T-helper 1 cell treated with Interleukin-12 subunit alpha and Interleukin-12 subunit beta and Interleukin-4 antibody, amounts not matched to agents 30 ng/mL and 1 ng/mL, for 36 hours (primary cell): ENCODE measurements around the gene ARSG. TPM values are rescaled to one million over a fixed set of nuclear protein-coding genes. Genes with fewer than 3 reads are reported as not detected.

ENCODE experiments used
- intact Hi-C: fragments of 100-400 bp; cut with micrococcal nuclease; formaldehyde crosslinking; loops from one replicate; pipeline ENCODE4 v1.15.1; 2024
- total RNA-seq: library from RNA; stranded (reverse); gene quantifications from 2 replicates; pipeline ENCODE4 v1.2.3, GENCODE V29; 2022

The ARSG gene
- total RNA-seq, 1 donor from 2014 or later: 7.4 TPM

- intact Hi-C loops: loop anchor here (1.0 to 5.0 kb wide), 3 partner anchors 105 to 1099 kb away; no protein-coding TSS in a partner anchor
These were observed 169.8 kb downstream of the ARSG start for GRCh38 chr17:68461122-68461539.

- intact Hi-C loops: loop anchor here (1.0 to 5.0 kb wide), 3 partner anchors 105 to 1099 kb away; no protein-coding TSS in a partner anchor
These were observed 170.3 kb downstream of the ARSG start for GRCh38 chr17:68461589-68461988.

GRCh38 chr17:68462381-68463210 is 171.3 kb downstream of the ARSG start:
- intact Hi-C loops: loop anchor here (1.0 to 5.0 kb wide), 14 partner anchors 26 to 1100 kb away; partner anchors contain the start of genes KPNA2 and PRKAR1A

- intact Hi-C loops: loop anchor here (1.0 to 5.0 kb wide), 14 partner anchors 27 to 1101 kb away; partner anchors contain the start of genes KPNA2 and PRKAR1A
These were observed 172.1 kb downstream of the ARSG start for GRCh38 chr17:68463211-68464019.

GRCh38 chr17:68468334-68468733 is 177.0 kb downstream of the ARSG start:
- intact Hi-C loops: no loop called here

GRCh38 chr17:68468788-68469187 is 177.5 kb downstream of the ARSG start:
- intact Hi-C loops: no loop called here

Other genes starting within 250 kb of the ARSG start
- gene AMZ2, start 43.5 kb upstream of the ARSG start, total RNA-seq: 70.7 and 75.2 TPM in 2 replicates
- gene SLC16A6, start 368 bp upstream of the ARSG start, total RNA-seq: 4.9 and 5.1 TPM in 2 replicates
- 22.5 and 25.7 TPM in 2 replicates for gene WIPI1, start 166.0 kb downstream of the ARSG start, total RNA-seq
- gene PRKAR1A, start 220.9 kb downstream of the ARSG start, total RNA-seq: 217 and 220 TPM in 2 replicates